Retina (tissue), 1 donor: Measurements from ENCODE around the gene ERICH3.

Source experiments
- DNase-seq: peaks from one replicate; pipeline ENCODE4 v3.0.0-alpha.2; 2016

ERICH3 gene, protein sequence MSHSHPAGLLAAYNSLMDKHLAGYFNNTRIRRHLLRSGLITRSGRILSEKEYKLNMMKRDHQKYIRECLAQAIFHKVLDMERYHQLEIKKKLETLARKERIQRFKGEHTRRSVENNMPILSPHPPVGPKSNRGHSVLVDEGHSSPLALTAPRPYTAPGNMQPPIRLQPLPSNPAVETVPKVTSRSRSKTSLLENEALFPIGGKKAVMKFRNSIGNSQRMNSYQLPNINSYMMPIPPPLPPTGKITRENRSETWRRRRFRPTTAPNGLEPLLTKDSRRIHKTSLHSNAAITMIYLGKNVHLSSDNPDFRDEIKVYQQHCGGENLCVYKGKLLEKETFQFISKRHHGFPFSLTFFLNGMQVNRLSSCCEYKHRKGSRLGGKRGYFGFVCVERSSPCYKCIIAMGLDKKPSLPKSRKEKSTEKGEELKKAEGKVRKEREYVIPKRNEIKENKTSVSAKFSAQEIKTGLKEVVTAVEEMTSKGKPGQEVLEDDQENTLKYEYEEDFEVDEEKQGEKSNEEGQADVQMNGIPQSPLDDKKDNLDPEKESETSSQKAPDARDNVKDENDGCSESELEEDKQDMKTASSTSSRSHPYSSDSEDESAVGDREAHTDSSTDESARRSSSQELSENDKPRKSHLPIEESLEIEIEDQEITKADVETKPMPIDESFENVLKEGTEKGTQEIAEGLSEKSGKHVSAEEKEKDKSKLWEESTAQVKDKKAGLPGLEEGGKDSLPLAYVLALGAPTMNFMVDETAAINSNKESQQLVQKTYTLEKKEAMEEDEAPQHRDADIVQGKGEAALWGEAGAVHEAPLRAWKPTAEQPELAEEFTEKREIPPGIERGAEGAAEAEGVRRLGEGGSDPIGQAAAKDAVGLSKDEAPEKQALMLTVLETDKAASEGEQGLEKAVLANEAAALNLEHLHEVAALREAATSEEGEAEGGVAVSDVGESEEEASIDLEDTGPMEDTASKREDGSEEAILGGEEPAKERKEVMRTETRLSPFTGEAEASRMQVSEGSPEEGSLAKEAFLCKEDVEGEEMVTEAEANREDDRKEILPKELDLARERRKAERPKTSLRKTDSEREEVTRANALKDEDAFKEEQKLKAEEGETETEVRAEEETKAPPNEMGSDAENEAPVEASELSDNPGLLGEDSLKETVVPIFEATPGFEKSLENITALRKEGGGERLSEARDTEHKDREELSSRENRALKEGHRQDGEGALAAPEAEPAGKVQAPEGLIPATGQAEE (N-terminal part only)

DNA sequence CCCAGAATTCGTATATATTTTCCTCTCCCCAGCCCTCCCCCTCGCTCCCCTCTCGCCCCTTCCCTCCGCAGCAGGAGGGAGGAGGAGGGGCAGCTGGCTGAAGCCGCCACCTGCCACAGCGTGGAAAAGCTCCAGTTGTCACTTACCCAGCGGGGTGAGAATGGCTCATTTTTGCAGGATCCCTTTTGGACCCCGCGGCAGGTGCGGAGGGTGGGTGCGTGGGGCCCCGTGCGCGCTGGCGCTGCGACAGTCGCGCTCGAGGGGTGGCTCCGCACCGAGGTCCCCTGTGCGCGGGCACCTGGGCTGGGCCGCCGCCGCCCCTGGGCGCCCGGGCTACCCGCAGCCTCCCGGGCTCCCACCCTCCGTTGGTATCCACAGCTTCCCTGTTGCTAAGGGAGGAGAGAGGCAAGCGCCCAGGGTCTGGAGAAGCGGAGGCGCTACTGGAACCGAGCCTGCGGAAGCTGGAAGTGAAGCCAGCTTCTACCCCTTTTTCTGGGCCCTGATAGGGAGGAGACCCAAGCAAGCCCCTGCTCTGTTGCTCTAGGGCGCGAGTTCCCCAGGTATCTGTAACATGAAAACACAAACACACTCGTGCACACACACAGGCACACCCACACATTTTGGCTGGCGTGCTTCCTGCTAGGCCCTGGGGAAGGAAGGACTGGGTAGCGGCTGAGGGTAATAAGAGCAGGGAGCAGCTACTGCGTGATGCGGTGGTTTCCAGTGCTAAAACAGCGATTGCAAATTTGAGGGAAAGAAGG lies at the start of gene ERICH3:
Gene ERICH3, minus strand, starts transcription at position 442 of the 761 bp plus-strand sequence. Its CDS starts 273 bp downstream, at position 169.
- DNase-seq = peak; percentile 74

DNA sequence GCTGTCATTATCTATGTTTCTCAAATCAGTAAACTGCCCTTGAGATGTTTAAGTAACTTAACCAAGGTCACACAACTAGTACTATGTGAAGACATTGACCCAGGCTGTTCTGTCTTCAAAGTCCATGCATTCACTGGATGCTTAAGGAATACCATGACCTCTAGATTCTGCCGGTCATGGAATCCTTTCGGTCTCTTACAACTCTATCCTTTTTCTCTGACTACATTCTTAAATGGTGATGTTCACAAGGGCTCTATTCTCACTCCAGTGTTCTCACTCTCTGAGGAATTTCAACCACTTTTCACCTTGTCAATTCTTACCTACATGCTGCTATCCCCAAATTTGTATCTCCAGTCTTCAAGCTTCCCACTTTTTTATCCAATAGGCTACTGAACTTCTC lies 44.0 kb upstream of the ERICH3 start:
- DNase-seq = no peak

DNA sequence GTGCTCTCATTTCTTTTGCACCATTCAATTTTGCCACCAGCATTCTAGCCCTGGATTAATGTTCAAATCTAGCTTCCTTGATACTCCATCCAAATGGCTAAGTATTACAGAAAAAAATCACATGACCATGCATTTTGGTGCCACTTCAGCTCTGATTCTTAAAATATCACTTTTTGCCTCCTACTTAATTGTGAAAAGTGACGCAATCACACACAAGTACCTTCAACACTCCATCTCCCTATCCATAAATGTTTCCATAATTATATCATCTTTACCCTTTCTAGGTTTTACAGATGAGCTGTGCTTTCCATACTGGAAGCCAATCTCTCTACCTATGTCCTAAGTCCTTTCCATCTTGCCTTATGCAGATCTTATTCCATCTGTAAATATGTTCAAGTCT lies 43.2 kb upstream of the ERICH3 start:
- no peak for DNase-seq

DNA sequence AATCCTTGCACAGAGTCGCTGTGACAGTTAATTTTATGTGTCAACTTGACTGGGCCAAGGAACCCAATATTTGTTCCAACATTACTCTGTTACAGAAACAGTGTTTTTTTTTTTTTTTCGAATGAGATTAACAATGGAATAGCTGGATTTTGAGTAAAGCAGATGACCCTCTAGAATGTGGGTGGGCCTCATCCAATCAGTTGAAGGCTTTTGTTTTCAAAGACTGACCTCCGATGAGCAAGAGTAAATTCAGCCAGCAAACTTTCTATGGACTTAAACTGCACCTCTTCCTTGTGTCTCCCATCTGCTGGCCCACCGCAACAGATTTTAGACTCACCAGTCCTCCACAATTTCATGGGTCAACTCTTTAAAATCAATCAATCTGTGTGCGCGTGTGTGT lies 42.2 kb upstream of the ERICH3 start:
- no peak for DNase-seq

DNA sequence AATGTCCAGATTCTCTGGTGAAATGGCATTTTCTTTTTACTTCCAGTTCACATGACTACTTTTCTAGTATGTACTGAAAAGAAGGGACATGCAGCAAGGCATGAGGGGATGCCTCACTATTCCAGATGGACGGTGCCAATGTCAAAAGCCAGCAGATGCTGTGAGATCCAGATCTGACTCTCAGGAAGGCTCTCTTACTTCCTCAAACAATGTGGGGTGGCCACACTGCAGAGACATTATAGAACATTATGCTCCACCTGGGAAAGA lies 41.6 kb upstream of the ERICH3 start:
- DNase-seq = no peak

DNA sequence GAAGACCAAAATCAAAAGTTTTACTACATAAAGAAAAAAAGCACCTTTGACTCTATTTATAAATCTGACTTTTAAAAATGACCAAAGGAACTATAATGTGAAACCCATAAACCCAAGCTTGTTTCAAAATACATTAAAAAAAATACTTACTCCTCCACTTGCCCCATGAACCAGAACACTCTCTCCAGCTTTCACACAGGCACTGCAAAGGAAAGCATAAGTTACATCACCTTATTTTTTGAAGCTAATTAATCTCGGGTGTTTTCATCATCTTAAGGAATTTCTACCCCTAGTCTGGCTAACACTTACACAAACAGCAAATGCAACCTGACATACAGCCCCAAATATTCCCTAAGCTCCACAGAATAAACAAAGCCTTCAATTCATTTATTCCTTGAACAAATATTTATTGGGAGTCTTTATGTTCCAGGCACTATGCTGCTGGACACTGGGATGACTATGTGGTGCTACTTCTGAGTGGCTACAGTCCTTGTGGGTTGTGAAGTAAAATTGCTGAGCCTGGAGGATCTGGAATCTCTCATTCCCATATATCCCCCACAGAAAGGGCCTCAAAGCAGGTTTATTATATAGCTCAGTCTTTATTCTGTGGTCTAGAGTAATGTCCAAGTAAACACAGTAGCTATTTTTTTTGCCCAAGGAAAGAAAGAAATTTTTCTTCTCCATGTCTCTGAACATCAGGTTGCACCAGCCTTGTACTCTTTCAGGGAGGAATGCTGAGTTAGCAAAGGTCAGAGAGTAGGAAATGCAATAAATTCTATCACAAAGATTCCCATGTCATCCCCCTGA lies 41.0 kb upstream of the ERICH3 start:
- DNase-seq = no peak

DNA sequence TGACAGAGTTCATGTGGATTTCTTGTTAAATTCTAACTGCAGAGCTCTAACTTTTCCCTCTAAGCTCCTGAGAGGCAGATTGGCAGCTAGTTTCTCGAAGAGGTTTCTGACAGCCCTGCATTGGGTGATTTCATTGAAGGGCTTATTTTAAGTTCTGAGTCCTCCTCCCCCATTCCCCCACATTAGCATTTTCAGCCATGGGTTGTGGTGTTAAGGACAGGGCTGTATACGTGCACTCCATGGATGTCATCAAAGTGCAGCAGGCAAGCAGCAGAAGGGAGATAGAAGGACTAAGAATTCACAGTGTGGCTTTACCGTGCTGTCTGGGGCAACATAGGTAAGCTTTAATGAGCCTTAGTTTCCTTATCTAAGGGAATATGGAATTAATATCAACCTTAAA lies 40.3 kb upstream of the ERICH3 start:
- no peak for DNase-seq

DNA sequence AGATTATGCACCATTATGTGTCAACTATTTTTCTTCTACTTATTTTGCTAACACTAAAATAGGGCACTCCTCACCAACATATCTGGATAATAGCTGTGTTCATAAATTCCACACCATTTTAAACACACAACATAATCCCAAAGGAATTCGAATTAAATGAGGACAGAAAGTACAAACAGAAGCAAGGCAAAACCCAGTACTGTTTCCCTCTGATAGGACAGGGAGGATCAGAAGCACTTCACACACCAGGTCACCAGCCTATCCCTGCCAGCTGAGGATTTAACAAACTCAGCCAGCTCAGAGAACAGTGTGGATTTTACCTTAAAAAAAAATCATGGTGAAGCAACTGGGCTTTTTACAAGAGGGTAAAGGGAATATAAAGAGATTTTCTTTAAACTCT lies 39.3 kb upstream of the ERICH3 start:
- no peak for DNase-seq

DNA sequence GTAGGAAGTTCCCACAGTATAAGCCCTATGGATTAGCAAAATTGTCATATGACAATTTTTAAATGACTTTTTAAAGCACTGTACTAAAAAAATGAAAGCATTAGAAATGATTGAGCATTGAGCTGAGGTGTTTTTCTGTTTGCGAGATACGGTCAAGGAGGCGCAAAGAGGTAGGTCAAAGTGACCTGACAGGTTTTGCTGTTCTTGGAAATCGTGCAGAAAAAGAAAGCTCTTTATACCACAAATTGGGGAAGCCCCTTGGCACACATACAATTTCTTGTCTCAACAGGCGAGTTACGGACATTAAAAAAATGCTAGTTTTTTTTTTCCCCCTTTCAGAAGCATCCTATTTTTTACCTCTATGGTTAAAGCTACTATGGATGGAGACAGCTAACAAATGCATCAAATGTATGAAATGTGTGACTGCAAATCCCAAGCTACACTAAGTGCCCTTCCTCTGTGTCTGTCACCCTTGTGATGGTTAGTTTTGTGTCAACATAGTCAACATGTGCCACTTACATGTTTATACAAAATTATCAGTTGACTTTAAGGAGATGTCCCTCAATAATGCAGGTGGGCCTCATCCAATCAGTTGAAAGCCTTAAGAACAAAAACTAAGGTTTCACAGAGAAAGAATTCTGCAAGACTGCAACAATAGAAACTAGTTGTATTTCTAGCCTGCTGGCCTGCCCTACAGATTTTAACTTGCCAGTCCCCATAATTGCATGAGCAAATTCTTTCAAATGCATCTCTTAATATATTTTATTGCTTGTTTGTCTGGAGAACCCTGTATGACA lies 30.0 kb upstream of the ERICH3 start:
- no peak for DNase-seq

DNA sequence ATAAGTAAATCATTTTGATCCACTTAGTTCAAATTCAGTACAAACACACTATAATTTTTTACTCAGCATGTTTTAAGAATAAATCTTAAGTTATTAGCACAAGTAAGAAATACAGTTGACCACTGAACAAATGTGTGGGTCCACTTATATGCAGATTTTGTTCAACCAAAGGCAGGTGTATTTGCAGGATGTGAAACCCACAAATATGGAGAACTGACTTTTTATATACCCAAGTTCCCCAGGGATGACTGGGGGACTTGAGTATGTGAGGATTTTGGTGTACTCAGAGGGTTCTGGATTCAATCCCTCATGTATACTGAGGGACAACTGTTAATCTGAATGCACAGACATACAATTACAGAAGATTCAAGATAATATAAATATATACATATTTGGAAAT lies 25.7 kb upstream of the ERICH3 start:
- no peak for DNase-seq

DNA sequence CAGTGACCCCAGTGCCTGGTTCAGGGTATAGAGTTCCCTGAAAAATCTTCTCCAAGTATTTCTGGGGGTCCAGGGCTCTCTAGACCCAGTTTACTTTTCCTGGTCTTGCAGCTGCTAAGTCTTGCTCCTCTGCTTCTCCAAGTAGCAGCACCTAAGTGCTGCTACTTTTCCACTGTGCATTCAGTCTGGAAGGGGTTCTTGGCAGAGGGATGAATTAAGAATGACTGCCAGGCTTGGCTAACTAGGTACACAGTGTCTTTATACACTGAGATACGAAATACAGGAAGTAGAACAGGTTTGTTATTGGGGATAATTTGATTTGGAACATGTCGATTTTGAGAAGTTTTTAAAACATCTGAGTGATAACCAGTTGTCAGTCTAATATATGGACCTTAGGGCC lies 24.2 kb upstream of the ERICH3 start:
- no peak for DNase-seq

DNA sequence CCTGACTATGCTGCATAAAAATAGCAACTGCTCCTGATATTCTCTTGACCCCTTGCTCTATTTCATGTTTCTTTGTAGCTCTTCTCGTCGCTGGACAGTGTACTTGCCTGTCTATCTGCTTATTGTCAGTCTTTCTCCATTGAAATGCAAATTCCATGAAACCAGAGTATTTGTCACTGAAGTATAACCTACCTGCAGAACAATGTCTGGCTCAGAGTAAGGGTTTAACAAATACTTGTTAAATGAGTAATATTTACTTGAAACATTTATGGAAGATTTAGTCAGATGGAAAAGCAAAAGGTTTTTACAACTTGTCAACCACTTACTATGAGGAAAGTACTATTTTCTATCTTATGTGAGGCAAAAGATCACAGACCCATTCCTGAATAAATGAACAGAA lies 19.9 kb upstream of the ERICH3 start:
- no peak for DNase-seq

DNA sequence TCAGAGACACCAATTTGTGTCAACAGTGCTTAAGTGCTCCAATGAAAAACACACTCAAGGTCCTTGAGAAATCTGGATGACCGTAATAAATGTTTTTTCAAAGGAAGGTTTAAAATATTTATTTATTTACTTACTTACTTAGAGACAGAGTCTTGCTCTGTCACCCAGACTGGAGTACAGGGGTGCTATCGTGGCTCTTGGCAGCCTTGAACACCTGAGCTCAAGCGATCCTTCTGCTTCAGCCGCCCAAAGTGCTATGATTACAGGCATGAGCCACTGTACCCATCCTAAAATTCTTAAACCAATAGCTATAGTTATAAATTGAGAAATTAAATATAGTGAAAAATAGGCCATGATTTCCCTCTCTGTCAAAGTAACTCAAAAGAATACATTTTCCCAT lies 17.3 kb upstream of the ERICH3 start:
- no peak for DNase-seq

DNA sequence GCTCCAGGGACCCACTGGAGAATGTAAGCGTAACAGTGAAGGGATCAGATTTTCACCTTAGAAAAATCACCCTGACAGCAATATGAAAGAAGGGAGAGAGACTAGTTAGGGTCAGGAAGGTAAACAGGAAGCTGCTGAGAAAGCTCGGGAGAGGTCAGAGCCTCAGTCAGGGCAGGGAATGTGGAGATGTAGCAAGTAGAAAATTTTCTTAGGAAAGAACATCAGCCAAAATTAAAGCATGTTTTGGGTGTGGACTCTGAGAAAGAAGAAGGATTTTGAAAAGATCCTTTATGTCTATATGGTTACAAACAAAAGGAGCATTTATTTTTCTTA lies 16.7 kb upstream of the ERICH3 start:
- no peak for DNase-seq

DNA sequence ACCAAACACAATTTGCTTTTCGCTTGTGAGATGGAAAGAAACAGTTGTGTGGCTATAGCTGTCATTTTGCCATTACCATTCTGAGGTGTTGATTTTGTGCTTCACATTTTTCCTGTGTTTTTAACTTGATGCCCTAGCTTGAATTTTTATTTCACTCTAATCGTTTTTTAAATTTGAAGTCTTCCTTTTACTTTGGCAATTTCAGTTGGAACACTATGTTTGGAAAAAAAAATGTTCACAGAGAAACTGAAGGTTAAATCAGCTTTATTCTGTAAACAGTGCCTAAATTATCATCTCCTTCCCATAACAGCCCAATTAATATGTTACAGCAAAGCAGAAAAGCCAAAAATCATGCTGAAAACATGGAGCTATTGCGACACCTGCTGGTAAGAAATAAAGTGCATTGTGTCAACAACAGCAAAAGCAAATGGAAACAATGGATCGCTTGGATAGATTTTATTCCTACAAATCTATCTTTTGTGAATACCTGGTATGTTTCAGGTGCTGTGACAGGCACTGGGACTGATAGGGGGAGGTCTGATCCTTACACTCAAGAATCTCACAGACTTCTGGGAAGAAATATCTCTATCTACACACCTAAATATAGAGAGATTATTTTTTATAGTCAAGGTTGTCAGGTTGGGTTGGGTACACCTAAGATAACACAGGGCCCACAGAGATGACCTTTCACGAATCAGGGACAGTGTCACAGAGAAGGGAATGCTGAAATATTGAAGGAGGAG lies 16.2 kb upstream of the ERICH3 start:
- DNase-seq = peak; percentile 69

DNA sequence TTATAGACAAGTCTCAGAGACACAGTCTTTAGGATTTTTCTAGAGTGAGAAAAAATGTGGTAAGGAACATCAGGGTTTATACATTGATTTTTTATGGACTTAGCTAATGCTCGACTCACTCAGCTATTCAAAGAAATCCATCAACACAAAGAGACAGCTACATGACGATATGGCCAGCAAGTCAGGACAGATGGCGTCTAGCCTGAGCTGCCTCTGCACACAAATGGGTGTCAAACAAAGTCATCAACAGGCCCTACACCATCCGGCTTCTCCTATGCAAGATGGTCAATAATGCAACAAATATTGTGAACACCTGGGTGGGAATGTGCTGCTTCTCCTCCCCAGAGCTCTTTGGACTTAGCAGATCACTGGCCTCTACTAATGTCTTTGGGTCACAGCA lies 13.3 kb upstream of the ERICH3 start:
- peak; percentile 21 for DNase-seq

DNA sequence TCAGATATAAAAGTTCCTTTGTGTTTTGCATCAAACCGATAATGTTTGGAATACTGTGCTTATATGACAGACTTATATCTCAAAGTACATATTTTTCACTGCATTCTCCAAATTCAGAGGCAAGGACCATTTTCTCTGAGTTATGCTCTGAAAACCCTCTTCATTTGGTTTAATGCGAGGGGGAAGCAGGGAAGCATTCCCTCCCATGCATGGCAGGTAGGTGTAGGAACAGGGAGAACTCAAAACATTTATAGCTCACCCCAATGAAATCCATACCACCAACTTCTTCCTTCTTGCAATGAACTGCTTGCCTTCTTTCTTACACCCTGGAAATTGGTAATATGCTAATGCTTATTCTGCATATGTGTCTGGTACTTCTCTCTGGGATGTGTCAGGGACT lies 10.7 kb upstream of the ERICH3 start:
- DNase-seq = no peak

DNA sequence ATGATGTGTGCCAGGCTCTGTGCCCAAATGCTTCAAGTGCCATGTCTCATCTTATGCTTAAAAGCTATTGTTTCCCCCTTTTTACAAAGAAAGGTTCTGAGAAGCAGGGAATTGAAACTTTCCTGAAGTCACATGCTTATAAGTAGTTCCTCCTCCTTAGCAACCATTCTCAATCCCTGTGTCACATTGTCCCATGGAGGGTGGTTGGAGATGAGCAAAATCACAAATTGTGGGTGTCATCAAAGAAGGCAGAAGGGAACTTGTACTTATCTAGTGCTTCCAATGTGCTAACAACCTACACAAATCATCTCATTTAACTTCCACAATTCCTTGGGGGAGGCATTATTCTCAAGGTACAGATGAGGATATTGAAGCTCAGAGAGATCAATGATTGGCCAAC lies 10.1 kb upstream of the ERICH3 start:
- DNase-seq = no peak

DNA sequence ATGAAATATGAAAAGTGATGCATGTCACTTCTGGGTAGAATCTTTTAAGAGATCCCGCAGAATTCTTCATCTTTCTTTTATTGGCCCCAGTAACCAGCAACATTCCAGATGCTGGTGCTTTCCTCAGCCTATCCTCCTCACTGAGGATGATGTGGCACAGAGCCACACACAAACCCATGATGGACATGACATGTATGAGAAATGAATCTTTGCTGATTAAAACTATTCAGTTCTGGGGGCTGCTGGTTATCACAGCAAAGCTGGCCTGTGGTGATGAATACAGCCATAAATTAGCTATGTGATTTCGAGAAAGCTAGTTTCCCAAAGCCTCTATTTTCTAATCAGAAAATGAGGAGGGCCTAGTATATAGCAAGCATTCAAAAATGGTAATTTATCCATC lies 8.3 kb upstream of the ERICH3 start:
- DNase-seq = no peak

DNA sequence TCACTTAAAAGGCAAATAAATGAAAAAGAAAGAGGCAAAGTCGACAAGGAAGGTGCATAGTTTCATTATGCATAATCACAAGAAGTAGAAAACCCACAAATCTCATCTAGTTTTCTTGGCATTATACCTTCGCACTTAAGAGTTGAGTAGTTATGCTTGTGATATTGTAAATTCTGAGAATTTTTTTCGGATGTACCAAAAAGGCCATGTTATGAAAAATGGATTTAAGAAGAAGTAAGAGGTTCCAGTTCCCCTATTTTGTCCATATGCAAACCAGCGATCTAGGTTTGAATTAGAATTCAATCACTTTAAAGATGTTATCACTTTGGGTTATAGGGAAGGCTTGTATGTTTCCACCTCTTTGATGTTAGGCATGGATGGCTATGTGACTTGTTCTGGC lies 7.9 kb upstream of the ERICH3 start:
- no peak for DNase-seq

DNA sequence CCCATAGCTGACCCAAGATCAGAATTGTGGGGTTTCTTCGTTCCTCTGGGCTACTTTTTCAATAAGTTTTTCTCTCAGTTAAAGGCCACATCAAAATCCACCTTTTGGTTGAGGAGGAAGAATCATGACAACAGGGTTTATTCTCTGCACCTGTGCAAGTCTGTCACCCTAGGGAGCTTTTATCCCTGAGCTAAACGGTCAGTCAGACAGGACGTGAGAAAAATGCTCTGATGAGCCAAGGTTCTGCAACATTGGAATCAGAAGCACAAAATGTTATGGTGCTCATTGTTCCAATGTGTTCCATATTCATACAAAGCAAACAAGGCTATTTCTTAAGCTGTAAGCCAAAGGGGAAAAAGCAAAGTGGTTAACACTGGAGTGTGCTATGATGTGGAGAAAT lies 7.4 kb upstream of the ERICH3 start:
- DNase-seq = no peak
